ENCODE results near the gene RIMKLB.

The RIMKLB gene

DNA sequence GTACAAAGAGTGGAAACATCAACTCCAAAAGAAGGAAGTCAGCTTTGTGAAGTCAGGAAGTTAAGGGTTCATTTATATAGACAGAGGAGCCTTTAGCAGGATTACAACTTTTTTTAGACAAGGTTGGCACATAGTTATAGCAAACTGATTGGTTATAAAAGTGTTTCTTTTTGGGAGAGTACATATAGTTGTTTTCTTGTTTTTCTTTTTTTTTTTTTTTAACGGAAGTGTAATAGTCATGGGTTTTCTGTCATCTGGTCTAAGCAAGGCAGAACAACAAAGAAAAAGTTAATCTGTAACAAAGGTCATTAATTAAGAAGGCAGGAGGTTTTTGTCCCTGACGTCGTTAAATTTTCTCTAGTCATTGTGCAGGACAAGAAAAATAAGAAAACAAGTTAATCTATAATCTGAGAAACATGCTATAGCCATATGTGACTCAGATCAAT lies 22.2 kb upstream of the RIMKLB start:
- in situ Hi-C loops (cut with MboI; ENCODE audit: low sequenced_read_pairs, unreplicated experiment): no loop called here
- DNase-seq (ENCODE audit: low spot score): no peak
- TF ChIP-seq, protein P1, sequence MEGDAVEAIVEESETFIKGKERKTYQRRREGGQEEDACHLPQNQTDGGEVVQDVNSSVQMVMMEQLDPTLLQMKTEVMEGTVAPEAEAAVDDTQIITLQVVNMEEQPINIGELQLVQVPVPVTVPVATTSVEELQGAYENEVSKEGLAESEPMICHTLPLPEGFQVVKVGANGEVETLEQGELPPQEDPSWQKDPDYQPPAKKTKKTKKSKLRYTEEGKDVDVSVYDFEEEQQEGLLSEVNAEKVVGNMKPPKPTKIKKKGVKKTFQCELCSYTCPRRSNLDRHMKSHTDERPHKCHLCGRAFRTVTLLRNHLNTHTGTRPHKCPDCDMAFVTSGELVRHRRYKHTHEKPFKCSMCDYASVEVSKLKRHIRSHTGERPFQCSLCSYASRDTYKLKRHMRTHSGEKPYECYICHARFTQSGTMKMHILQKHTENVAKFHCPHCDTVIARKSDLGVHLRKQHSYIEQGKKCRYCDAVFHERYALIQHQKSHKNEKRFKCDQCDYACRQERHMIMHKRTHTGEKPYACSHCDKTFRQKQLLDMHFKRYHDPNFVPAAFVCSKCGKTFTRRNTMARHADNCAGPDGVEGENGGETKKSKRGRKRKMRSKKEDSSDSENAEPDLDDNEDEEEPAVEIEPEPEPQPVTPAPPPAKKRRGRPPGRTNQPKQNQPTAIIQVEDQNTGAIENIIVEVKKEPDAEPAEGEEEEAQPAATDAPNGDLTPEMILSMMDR (IDR thresholded peaks at IDR 0.05; ENCODE audit: borderline replicate concordance, control extremely low read depth, extremely low read depth, insufficient read depth, missing control alignments): no peak

DNA sequence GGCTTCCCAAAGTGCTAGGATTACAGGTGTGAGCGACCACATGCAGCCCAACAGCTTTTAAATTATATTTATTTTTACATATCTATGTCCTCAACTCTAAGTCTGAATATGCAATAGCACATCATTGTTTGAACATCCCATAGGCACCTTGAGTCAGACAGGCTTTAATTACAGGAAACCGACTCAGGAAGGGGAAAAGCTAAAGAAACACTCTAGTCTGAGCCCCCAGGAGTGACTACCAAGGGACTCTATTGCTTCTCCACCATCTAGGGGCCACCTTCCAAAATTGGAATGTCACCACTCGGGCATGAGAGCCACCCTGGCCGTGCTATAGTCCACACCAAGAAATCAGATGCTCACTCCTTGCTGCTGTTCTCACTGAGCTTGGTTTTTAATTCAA lies 21.1 kb upstream of the RIMKLB start:
- DNase-seq (ENCODE audit: low spot score): no peak
- TF ChIP-seq, protein P1 (IDR thresholded peaks at IDR 0.05; ENCODE audit: borderline replicate concordance, control extremely low read depth, extremely low read depth, insufficient read depth, missing control alignments): no peak
- in situ Hi-C loops (cut with MboI; ENCODE audit: low sequenced_read_pairs, unreplicated experiment): no loop called here

DNA sequence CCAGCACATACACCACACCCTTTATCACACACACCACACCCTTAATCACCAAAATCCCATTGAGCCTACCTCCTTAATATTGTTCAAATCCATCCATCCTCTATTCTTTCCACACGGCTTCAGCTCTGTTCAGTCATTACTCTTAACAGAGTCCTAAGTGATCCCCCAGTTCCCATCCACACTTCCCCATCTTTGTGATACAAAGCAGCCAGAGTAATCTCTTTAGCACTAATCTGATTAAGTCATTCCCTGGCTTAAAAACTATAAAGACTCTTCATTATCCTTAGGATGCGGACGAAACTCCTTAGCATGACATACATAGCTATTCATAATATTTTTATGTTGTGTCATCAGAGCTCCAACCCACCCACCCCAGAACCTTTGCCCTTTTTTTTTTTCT lies 20.4 kb upstream of the RIMKLB start:
- DNase-seq (ENCODE audit: low spot score): no peak
- TF ChIP-seq, protein P1 (IDR thresholded peaks at IDR 0.05; ENCODE audit: borderline replicate concordance, control extremely low read depth, extremely low read depth, insufficient read depth, missing control alignments): no peak
- in situ Hi-C loops (cut with MboI; ENCODE audit: low sequenced_read_pairs, unreplicated experiment): no loop called here

DNA sequence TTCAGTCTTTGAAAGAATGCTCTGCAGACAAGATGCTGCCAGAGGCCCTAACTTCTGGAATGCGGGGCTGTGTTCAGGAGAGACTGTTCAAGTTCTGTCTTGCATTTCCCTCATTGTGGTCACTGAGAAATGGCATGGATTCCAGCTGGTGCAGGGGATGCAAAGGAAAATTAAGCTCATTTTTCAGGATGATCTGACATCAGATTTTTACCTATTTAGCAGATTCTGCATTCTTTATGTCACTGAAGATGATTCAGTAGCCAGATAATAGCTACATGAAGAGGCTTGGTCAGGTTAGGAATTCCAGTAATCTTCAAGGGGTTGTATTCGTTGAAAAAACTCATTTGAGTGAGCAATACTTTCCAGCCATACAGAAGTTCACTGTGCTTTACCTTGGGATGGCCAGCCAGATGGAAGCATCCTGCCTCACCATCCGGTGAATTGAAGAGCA lies 19.1 kb upstream of the RIMKLB start:
- no peak for DNase-seq (ENCODE audit: low spot score)

DNA sequence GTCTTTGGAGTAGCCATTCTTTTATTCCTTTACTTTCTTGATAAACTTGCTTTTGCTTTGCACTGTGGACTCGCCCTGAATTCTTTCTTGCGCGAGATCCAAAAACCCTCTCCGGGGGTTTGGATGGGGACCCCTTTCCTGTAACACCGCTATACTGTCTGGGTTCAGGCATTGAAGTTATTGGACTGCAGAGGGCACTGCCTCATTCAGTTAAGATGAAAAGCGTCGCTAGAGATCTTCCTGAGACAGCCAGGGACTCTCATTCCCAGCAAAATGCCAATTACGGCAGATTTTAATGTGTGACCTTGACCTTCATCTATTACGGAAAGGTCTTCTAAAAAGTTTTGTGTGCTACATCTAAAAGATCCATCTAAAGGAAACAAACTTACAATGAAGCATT lies 17.3 kb upstream of the RIMKLB start:
- TF ChIP-seq, protein P1 (IDR thresholded peaks at IDR 0.05; ENCODE audit: borderline replicate concordance, control extremely low read depth, extremely low read depth, insufficient read depth, missing control alignments): no peak
- no peak for DNase-seq (ENCODE audit: low spot score)
- in situ Hi-C loops (cut with MboI; ENCODE audit: low sequenced_read_pairs, unreplicated experiment): loop anchor here (10.0 kb wide), 2 partner anchors 184 to 364 kb away; no protein-coding TSS in a partner anchor

More for the DNA sequence above, 19.1 kb upstream of the RIMKLB start:
- TF ChIP-seq, protein P1 (IDR thresholded peaks at IDR 0.05; ENCODE audit: borderline replicate concordance, control extremely low read depth, extremely low read depth, insufficient read depth, missing control alignments): no peak
- in situ Hi-C loops (cut with MboI; ENCODE audit: low sequenced_read_pairs, unreplicated experiment): no loop called here

DNA sequence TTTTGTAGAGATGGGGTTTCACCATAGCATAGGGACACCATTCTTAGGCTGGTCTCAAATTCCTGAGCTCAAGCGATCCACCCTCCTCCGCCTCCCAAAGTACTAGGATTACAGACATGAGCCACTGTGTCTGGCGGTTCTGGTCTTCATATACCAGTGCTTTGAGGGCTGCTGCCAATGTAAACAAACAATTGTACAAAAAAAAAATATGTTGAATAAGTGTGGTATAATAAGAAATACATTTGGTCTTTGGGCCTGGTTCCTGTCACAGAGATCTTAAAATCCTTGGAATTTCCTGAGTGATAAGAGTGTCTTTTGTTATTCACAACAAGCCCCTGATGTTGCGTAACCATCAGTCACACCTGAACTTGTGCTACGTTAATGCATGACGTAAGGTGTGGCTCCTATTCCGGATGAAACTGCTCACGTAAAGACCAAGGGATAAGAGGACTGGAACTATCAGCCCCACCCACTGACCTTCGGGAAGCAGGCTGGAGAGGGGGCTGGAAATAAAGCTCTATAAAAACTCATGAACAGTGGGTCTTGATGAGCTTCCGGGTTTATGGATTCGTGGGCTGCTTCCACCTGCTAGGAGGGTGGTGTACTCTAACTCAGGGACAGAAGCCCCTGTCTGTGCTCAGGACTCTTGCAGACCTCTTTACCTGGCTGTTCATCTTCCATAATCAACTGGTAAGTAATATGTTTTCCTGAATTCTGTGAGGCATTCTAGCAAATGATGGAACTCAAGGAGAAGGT lies 16.5 kb upstream of the RIMKLB start:
- DNase-seq (ENCODE audit: low spot score): no peak
- in situ Hi-C loops (cut with MboI; ENCODE audit: low sequenced_read_pairs, unreplicated experiment): loop anchor here (10.0 kb wide), 2 partner anchors 183 to 363 kb away; no protein-coding TSS in a partner anchor
- TF ChIP-seq, protein P1 (IDR thresholded peaks at IDR 0.05; ENCODE audit: borderline replicate concordance, control extremely low read depth, extremely low read depth, insufficient read depth, missing control alignments): no peak

Measured in GM13976 (cell line).